NB4 (cell line): ENCODE measurements around the gene KRT6A.

Experiments used
- DNase-seq: peaks from one replicate; pipeline ENCODE4 v3.0.0; 2010; ENCODE audit warnings: low read depth
- H3K4me3 ChIP-seq: one replicate; pipeline ENCODE4 v1.5.1; 2011; ENCODE audit warnings: mild to moderate bottlenecking, low read depth, low read length, moderate library complexity
- CTCF ChIP-seq: IDR thresholded peaks from one replicate; pipeline ENCODE4 v1.5.1; 2012; ENCODE audit warnings: low read depth, low read length
- MAX ChIP-seq: IDR thresholded peaks from 2 replicates; pipeline ENCODE4 v1.6.1; 2011; ENCODE audit warnings: low read depth, low read length
- MYC ChIP-seq: IDR thresholded peaks from 2 replicates; pipeline ENCODE4 v1.6.1; 2011; ENCODE audit warnings: low read depth, low read length
- POLR2A ChIP-seq: IDR thresholded peaks from 2 replicates; pipeline ENCODE4 v1.6.1; 2011; ENCODE audit warnings: mild to moderate bottlenecking; ENCODE audit not compliant: insufficient read length; ENCODE audit errors: extremely low read depth

The KRT6A gene

GRCh38 chr12:52480073-52480472, 13.0 kb downstream of the KRT6A start:
- H3K4me3 ChIP-seq = no peak overlapping the region
- TF ChIP-seq MAX = no peak
- TF ChIP-seq POLR2A = no peak
- no peak for TF ChIP-seq CTCF
- no peak for DNase-seq

- no peak for TF ChIP-seq POLR2A
- TF ChIP-seq MAX = no peak
- TF ChIP-seq MYC = no peak
- no peak for TF ChIP-seq CTCF
- no peak for DNase-seq
- no peak overlapping the region for H3K4me3 ChIP-seq
Observed at GRCh38 chr12:52477651-52478050, 15.4 kb downstream of the KRT6A start.

DNA sequence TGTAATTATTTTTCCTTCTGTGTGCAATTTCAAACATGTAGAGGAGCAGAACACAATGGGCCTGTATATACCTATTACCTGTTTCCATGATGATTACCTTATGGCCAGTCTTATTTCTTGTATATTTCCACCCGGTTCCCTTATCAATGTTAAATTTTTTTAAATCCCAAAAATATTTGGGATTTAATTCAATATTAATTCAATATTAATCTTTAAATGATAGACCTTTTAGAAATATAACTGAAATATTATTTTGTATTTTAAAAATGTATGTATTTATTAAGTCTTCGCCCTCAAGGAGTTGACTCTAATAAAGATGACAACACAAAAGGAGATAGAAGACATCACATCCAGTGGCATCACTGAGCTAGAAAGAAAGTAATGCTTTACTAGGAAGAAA, 18.8 kb downstream of the KRT6A start:
- TF ChIP-seq POLR2A = no peak
- no peak for TF ChIP-seq MYC
- TF ChIP-seq CTCF = no peak
- TF ChIP-seq MAX = no peak
- no peak for DNase-seq

DNA sequence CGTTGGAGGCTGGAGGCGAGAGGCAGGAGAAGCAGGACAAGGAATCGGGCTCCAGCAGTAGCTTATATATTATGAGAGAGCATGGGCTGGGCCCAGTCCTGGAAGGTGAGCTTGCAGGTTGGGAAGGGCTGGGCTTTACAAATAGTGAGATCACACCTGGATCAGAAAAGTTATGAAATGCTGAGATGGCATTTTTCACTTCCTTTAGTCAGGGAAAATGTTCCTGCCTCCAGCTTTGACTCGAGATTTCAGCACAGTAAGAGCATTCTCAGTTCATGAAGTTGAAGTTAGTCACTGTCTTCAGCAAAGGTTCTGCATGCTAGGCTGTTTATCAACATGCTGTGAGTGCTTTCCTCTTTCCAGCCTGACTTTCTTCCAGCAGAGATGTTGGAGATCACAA, 19.3 kb downstream of the KRT6A start, which contains the start of gene KRT6C:
KRT6C (minus strand) TSS at position 38 of the 400 bp plus-strand sequence. CDS start 68 bp downstream, outside the sequence.
- TF ChIP-seq CTCF = no peak
- no peak for TF ChIP-seq POLR2A
- TF ChIP-seq MAX = no peak
- TF ChIP-seq MYC = no peak
- DNase-seq = no peak
- H3K4me3 ChIP-seq = no peak within 1 kb of the TSS

More for the DNA sequence above, 18.8 kb downstream of the KRT6A start:
- no peak overlapping the region for H3K4me3 ChIP-seq

- TF ChIP-seq CTCF = no peak
- no peak for TF ChIP-seq MAX
- no peak for TF ChIP-seq POLR2A
- no peak for TF ChIP-seq MYC
- H3K4me3 ChIP-seq = no peak overlapping the region
- no peak for DNase-seq
Observed at GRCh38 chr12:52469853-52470252, 23.2 kb downstream of the KRT6A start.

GRCh38 chr12:52464897-52465296, 28.2 kb downstream of the KRT6A start:
- DNase-seq = no peak
- H3K4me3 ChIP-seq = no peak overlapping the region
- TF ChIP-seq POLR2A = no peak
- no peak for TF ChIP-seq MAX
- TF ChIP-seq MYC = no peak
- TF ChIP-seq CTCF = no peak
